Panc1 (cell line): ENCODE data around the gene OSER1.

Experiments used
- CTCF ChIP-seq: fragments of 450-650 bp; IDR thresholded peaks from 2 replicates; pipeline ENCODE4 v1.5.1; 2017; ENCODE audit warnings: mild to moderate bottlenecking
- POLR2AphosphoS5 ChIP-seq: IDR thresholded peaks from 2 replicates; pipeline ENCODE4 v1.6.1; 2012; ENCODE audit warnings: mild to moderate bottlenecking, low read depth, low read length, moderate library complexity
- REST ChIP-seq, 2 experiments: IDR thresholded peaks; 2 replicates each; pipeline ENCODE4 v1.6.1; 2011 to 2012; ENCODE audit warnings: low read depth in 2 of 2, control low read depth in 1 of 2, low read length in 1 of 2, mild to moderate bottlenecking in 1 of 2, moderate library complexity in 1 of 2; ENCODE audit not compliant: insufficient read depth in 1 of 2
- SIN3A ChIP-seq: IDR thresholded peaks from 2 replicates; pipeline ENCODE4 v1.6.1; 2012; ENCODE audit warnings: low read depth, mild to moderate bottlenecking, low read length, moderate library complexity, borderline replicate concordance; ENCODE audit not compliant: insufficient read depth
- TCF7L2 ChIP-seq: IDR thresholded peaks from 2 replicates; pipeline ENCODE4 v1.6.1; 2011; ENCODE audit warnings: mild to moderate bottlenecking, low read depth, low read length, inconsistent platforms

GRCh38 chr20:44204832-44205215 lies 5.7 kb downstream of the OSER1 start:
- TF ChIP-seq CTCF: no peak
- TF ChIP-seq SIN3A: no peak
- TF ChIP-seq REST (IDR thresholded peaks at IDR 0.05; ENCODE audit: insufficient read depth in 1 of 2, low read depth in 2 of 2, low read length in 1 of 2): no peak
- no peak for TF ChIP-seq POLR2AphosphoS5
- no peak for TF ChIP-seq TCF7L2
